H7 (cell line): Measurements from ENCODE around the gene SP2. TPM values are rescaled to one million over a fixed set of nuclear protein-coding genes. Genes with fewer than 3 reads are reported as not detected.
"Not testable (repeated sequence)": the region's sequence is repeated elsewhere in the genome, so short reads cannot be mapped to it uniquely, and the experiment has no call there.

Experiments
- DNase-seq: peaks from one replicate; pipeline ENCODE4 v3.0.0; 2012
- H3K27me3 ChIP-seq: 2 replicates; pipeline ENCODE4 v1.6.0; 2011; ENCODE audit warnings: mild to moderate bottlenecking, low read length; ENCODE audit not compliant: control insufficient read depth, insufficient read depth
- H3K36me3 ChIP-seq: replicated peaks from 2 replicates; pipeline ENCODE4 v1.5.1; 2011; ENCODE audit warnings: low read length; ENCODE audit not compliant: control insufficient read depth, insufficient read depth
- H3K4me3 ChIP-seq: 2 replicates; pipeline ENCODE4 v1.5.1; 2011; ENCODE audit warnings: low read depth, mild to moderate bottlenecking, control low read depth, low read length, moderate library complexity; ENCODE audit not compliant: insufficient read depth
- total RNA-seq: library from RNA; depleted of rRNA; stranded (reverse); fragments of >200 nt; shearing (Covaris generic); gene quantifications from 2 replicates; pipeline ENCODE4 v1.2.3, GENCODE V29; 2014

SP2 gene
- total RNA-seq, 1 experiment from 2014 or later: 3.2 TPM

GRCh38 chr17:47915776-47916398 is 19.9 kb downstream of the SP2 start:
- H3K36me3 ChIP-seq: peaks cover 1% of the 10 kb centered on the region
- H3K4me3 ChIP-seq: no peak overlapping the region
- no peaks in the 10 kb centered on the region for H3K27me3 ChIP-seq
- DNase-seq: no peak

GRCh38 chr17:47916489-47917208 is 20.6 kb downstream of the SP2 start:
- Histone ChIP-seq H3K4me3 (no peak overlapping the region), H3K36me3 (peaks cover 1% of the 10 kb centered on the region), H3K27me3 (no peaks in the 10 kb centered on the region)
- no peak for DNase-seq

- no peak for DNase-seq
- Histone ChIP-seq H3K36me3 (peaks cover 1% of the 10 kb centered on the region), H3K27me3 (no peaks in the 10 kb centered on the region)
Measured at GRCh38 chr17:47917581-47917980, 21.5 kb downstream of the SP2 start.

GRCh38 chr17:47918006-47918405 is 22.0 kb downstream of the SP2 start:
- no peak overlapping the region for H3K4me3 ChIP-seq
- no peak for DNase-seq
- H3K36me3 ChIP-seq: peaks cover 3% of the 10 kb centered on the region
- no peaks in the 10 kb centered on the region for H3K27me3 ChIP-seq

More at GRCh38 chr17:47917581-47917980, 21.5 kb downstream of the SP2 start:
- no peak overlapping the region for H3K4me3 ChIP-seq

- no peak for DNase-seq
- Histone ChIP-seq H3K36me3 (peaks cover 5% of the 10 kb centered on the region), H3K4me3 (no peak overlapping the region), H3K27me3 (no peaks in the 10 kb centered on the region)
Measured at GRCh38 chr17:47918991-47919390, 23.0 kb downstream of the SP2 start.

- not testable (repeated sequence) for DNase-seq, H3K27me3 ChIP-seq, H3K36me3 ChIP-seq, H3K4me3 ChIP-seq
Measured at GRCh38 chr17:47919889-47920288, 23.9 kb downstream of the SP2 start.

GRCh38 chr17:47924785-47925677 is 29.0 kb downstream of the SP2 start:
- Histone ChIP-seq H3K36me3 (peaks cover 7% of the 10 kb centered on the region), H3K27me3 (no peaks in the 10 kb centered on the region), H3K4me3 (no peak overlapping the region)
- DNase-seq: no peak

GRCh38 chr17:47925678-47925988 is 29.6 kb downstream of the SP2 start:
- no peak overlapping the region for H3K4me3 ChIP-seq
- H3K27me3 ChIP-seq: no peaks in the 10 kb centered on the region
- H3K36me3 ChIP-seq: peaks cover 11% of the 10 kb centered on the region
- DNase-seq: no peak

GRCh38 chr17:47927821-47928400 is 31.9 kb downstream of the SP2 start:
- peaks cover 10% of the 10 kb centered on the region for H3K36me3 ChIP-seq
- H3K4me3 ChIP-seq: no peak overlapping the region
- H3K27me3 ChIP-seq: no peaks in the 10 kb centered on the region
- DNase-seq: no peak

- Histone ChIP-seq H3K36me3 (peaks cover 7% of the 10 kb centered on the region), H3K27me3 (no peaks in the 10 kb centered on the region), H3K4me3 (no peak overlapping the region)
- no peak for DNase-seq
Measured at GRCh38 chr17:47928415-47928814, 32.4 kb downstream of the SP2 start.

- no peak overlapping the region for H3K4me3 ChIP-seq
- DNase-seq: no peak
- peaks cover 7% of the 10 kb centered on the region for H3K36me3 ChIP-seq
- H3K27me3 ChIP-seq: no peaks in the 10 kb centered on the region
Measured at GRCh38 chr17:47929218-47930000, 33.4 kb downstream of the SP2 start.

- no peak overlapping the region for H3K4me3 ChIP-seq
- no peak for DNase-seq
- H3K27me3 ChIP-seq: no peaks in the 10 kb centered on the region
- H3K36me3 ChIP-seq: peaks cover 7% of the 10 kb centered on the region
Measured at GRCh38 chr17:47931848-47932247, 35.8 kb downstream of the SP2 start.

- Histone ChIP-seq H3K36me3 (peaks cover 3% of the 10 kb centered on the region; the same call in 1 of the 2 replicates), H3K4me3 (no peak overlapping the region), H3K27me3 (no peaks in the 10 kb centered on the region)
- no peak for DNase-seq
Measured at GRCh38 chr17:47934856-47935255, 38.8 kb downstream of the SP2 start.

GRCh38 chr17:47935468-47935867 is 39.4 kb downstream of the SP2 start:
- not testable (repeated sequence) for H3K4me3 ChIP-seq, H3K27me3 ChIP-seq, DNase-seq, H3K36me3 ChIP-seq
